Measurements from ENCODE around the gene C14orf132. TPM values are rescaled to one million over a fixed set of nuclear protein-coding genes. Genes with fewer than 3 reads are reported as not detected.

Gene C14orf132
- total and polyA plus RNA-seq, 2 of the 4 experiments (the other 2 are of a cell fraction): 6.3 to 13.5 TPM

- H3K18ac ChIP-seq (ENCODE audit: low read depth, low read length): peak overlapping the region; percentile 89
- no CpG with 5 or more reads among the region's 1 CpG for WGBS, 2 experiments (ENCODE audit: extremely low coverage in 2 of 2, insufficient read length in 1 of 2)
- in situ Hi-C loops (cut with MboI; ENCODE audit: low sequenced_read_pairs): no loop called here
Measured at GRCh38 chr14:96138241-96138640, 99.1 kb downstream of the C14orf132 start.

More at GRCh38 chr14:96138241-96138640, 99.1 kb downstream of the C14orf132 start:
- Histone ChIP-seq H3K4ac (ENCODE audit: low read depth, low read length) (peak overlapping the region; percentile 79), H3K9me3 (ENCODE audit: control insufficient read depth, insufficient read depth, low read length) (peaks cover 7% of the 10 kb centered on the region; the same call in 1 of the 2 replicates), H3K27ac (ENCODE audit: insufficient read depth, low read length) (no peak overlapping the region; the same call in 1 of the 2 replicates), H2BK120ac (ENCODE audit: low read depth, low read length) (peak overlapping the region; percentile 88), H2AK5ac (ENCODE audit: low read depth, low read length) (peak overlapping the region; percentile 88), H4K8ac (ENCODE audit: low read depth in 2 of 2, low read length in 2 of 2) (peak overlapping the region; percentile 25 to 47; a peak in 1 of 4 replicates), H2AK9ac (replicated peaks; ENCODE audit: low read depth, low read length, poor library complexity) (peak overlapping the region; percentile 8), H3K56ac (ENCODE audit: extremely low read depth, insufficient read depth, low read length) (no peak overlapping the region), H3K23ac (ENCODE audit: low read depth, low read length) (no peak overlapping the region), H3K9me1 (ENCODE audit: insufficient read depth, low read length) (peaks cover 21% of the 10 kb centered on the region; the same call in 1 of the 2 replicates), H2BK5ac (ENCODE audit: low read depth, low read length, poor library complexity, severe bottlenecking) (peak overlapping the region; percentile 48), H3K79me1 (ENCODE audit: low read depth in 1 of 2, low read length in 2 of 2) (no peaks in the 10 kb centered on the region), H3K9ac (ENCODE audit: low read depth, low read length) (no peak overlapping the region), H3K27me3 (ENCODE audit: control insufficient read depth, insufficient read depth, low read length) (no peaks in the 10 kb centered on the region), H3K14ac (replicated peaks; ENCODE audit: low read depth, low read length) (peak overlapping the region; percentile 59), H2BK20ac (ENCODE audit: low read depth, low read length) (peak overlapping the region; percentile 83; the same call in 1 of the 2 replicates), H3K4me1 (ENCODE audit: control insufficient read depth, insufficient read depth, low read length) (peaks cover 16% of the 10 kb centered on the region), H3K4me3 (ENCODE audit: insufficient read depth, low read depth, low read length) (no peak overlapping the region), H4K5ac (ENCODE audit: low read depth, low read length) (0 out of 2 replicates have a peak overlapping the region, but pooled peaks have one; percentile 13), H2AFZ (replicated peaks; ENCODE audit: low read length, poor library complexity) (no peak overlapping the region), H4K91ac (ENCODE audit: insufficient read depth, low read depth, low read length) (0 out of 2 replicates have a peak overlapping the region, but pooled peaks have one; percentile 37), H4K20me1 (ENCODE audit: insufficient read depth, low read length) (no peaks in the 10 kb centered on the region), H3K36me3 (ENCODE audit: control insufficient read depth, insufficient read depth, low read length) (no peaks in the 10 kb centered on the region), H3K4me2 (ENCODE audit: low read depth, low read length) (no peak overlapping the region), H2BK15ac (ENCODE audit: low read depth, low read length) (peak overlapping the region; percentile 86; the same call in 2 of the 3 replicates)
- DNase-seq (peak; percentile 29), ATAC-seq (ENCODE audit: low read depth) (no peak)
- ChIA-PET POLR2A (ENCODE audit: unreplicated experiment) (no interaction called here), CTCF (no interaction called here)
- intact Hi-C loops (cut with micrococcal nuclease) (no loop called here), dilution Hi-C loops (cut with HindIII; ENCODE audit: low sequenced_read_pairs, unreplicated experiment) (no loop called here)
- no TSS peak for BruUV-seq (replicated peaks)
- TF ChIP-seq USF2 (IDR thresholded peaks at IDR 0.05; ENCODE audit: low read depth, low read length): no peak
- TF ChIP-seq NFE2L2 (IDR thresholded peaks at IDR 0.05; ENCODE audit: low read depth, low read length): peak; percentile 24; the same call in 1 of the 2 replicates
